ENCODE results near the gene UBE4B. TPM values are rescaled to one million over a fixed set of nuclear protein-coding genes. Genes with fewer than 3 reads are reported as not detected.
A peak's percentile ranks its signal among the peaks of the same experiment; 100 is the strongest.
"Not testable (repeated sequence)": the region's sequence is repeated elsewhere in the genome, so short reads cannot be mapped to it uniquely, and the experiment has no call there.

The UBE4B gene
- total RNA-seq, 1 donor from 2014 or later: 39.1 TPM

DNA sequence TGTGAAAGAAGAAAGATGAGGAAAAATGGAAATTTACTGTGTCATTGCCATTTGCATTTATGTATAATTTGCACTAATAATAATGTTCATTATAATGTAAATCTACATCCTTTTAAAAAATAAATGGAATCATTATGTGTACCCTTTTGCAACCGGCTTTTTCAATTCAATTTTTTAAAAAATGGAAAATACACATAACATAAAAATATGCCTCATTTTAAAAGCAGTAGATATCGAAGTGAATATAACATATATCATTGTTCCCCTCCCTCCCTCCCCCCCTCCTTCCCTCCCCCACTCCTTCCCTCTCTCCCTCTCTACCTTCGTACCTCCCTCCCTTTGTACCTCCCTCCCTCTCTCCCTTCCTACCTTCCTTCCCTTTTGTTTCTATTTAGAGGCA, 33.0 kb downstream of the UBE4B start:
- TF ChIP-seq, protein P1, sequence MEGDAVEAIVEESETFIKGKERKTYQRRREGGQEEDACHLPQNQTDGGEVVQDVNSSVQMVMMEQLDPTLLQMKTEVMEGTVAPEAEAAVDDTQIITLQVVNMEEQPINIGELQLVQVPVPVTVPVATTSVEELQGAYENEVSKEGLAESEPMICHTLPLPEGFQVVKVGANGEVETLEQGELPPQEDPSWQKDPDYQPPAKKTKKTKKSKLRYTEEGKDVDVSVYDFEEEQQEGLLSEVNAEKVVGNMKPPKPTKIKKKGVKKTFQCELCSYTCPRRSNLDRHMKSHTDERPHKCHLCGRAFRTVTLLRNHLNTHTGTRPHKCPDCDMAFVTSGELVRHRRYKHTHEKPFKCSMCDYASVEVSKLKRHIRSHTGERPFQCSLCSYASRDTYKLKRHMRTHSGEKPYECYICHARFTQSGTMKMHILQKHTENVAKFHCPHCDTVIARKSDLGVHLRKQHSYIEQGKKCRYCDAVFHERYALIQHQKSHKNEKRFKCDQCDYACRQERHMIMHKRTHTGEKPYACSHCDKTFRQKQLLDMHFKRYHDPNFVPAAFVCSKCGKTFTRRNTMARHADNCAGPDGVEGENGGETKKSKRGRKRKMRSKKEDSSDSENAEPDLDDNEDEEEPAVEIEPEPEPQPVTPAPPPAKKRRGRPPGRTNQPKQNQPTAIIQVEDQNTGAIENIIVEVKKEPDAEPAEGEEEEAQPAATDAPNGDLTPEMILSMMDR (IDR thresholded peaks at IDR 0.05): no peak
- no peaks in the 10 kb centered on the region for H3K36me3 ChIP-seq
- no peaks in the 10 kb centered on the region for H3K27me3 ChIP-seq (ENCODE audit: low read depth)
- peaks cover 29% of the 10 kb centered on the region for H3K4me1 ChIP-seq
- ATAC-seq (no peak), DNase-seq (no peak)
- intact Hi-C loops (cut with DNase I): no loop called here
- H3K27ac ChIP-seq: no peak overlapping the region
- no peaks in the 10 kb centered on the region for H3K9me3 ChIP-seq
- no peak overlapping the region for H3K4me3 ChIP-seq

DNA sequence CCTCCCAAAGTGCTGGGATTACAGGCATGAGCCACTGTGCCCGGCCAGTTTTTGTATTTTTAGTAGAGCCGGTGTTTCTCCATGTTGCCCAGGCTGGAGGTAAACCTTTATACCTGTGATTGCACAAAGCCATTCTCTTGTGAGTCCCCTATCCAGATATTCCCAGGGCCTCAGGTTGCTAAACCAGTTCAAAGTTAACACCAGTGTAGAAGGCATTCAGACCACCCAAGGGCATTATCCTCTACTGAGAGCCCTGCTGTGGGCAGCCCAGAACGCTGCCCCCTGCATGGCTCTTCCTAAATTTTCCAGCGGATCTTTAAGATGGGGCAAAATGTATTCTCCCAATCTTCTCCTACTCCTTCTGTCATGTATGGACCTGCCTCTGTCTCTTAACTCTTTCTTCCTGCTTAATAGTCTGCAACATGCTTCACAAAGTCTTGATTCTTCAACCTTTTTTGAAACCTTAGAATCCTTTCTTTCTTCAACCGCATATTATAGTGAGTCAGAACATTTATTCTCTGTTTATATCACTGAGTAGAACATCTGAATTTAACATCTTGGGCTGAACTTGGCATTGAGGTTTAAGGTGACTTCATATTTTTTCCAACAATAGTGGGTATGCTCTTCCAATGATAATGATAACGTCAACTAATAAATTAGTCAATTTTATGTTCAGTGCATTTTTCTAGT, 36.0 kb downstream of the UBE4B start:
- ATAC-seq: no peak
- intact Hi-C loops (cut with DNase I): no loop called here
- Histone ChIP-seq H3K27me3 (ENCODE audit: low read depth) (no peaks in the 10 kb centered on the region), H3K36me3 (peaks cover 19% of the 10 kb centered on the region), H3K4me1 (peaks cover 29% of the 10 kb centered on the region), H3K4me3 (no peak overlapping the region), H3K27ac (no peak overlapping the region), H3K9me3 (no peaks in the 10 kb centered on the region)
- DNase-seq: no peak
- TF ChIP-seq, protein P1 (IDR thresholded peaks at IDR 0.05): no peak

DNA sequence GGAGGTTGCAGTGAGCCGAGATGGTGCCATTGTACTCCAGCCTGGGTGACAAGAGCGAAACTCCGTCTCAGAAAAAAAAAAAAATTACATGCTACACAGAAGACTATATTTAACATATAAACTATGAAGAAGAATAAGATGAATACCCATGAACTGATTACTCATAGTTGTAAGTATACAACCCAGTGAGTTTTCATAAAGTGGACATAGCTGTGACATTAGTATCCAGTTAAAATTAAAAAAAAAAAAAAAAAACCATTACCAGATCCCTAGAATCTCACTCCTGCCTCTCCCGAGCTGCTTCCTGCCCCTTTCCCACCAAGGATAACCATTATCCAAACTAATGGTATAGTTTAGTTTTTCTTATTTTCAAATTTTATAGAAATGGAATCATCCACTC, 37.4 kb downstream of the UBE4B start:
- peaks cover 24% of the 10 kb centered on the region for H3K36me3 ChIP-seq
- peaks cover 28% of the 10 kb centered on the region for H3K4me1 ChIP-seq
- intact Hi-C loops (cut with DNase I): no loop called here
- DNase-seq (no peak), ATAC-seq (no peak)
- TF ChIP-seq, protein P1 (IDR thresholded peaks at IDR 0.05): no peak
- H3K27ac ChIP-seq: no peak overlapping the region
- H3K4me3 ChIP-seq: no peak overlapping the region
- H3K27me3 ChIP-seq (ENCODE audit: low read depth): no peaks in the 10 kb centered on the region
- H3K9me3 ChIP-seq: no peaks in the 10 kb centered on the region

DNA sequence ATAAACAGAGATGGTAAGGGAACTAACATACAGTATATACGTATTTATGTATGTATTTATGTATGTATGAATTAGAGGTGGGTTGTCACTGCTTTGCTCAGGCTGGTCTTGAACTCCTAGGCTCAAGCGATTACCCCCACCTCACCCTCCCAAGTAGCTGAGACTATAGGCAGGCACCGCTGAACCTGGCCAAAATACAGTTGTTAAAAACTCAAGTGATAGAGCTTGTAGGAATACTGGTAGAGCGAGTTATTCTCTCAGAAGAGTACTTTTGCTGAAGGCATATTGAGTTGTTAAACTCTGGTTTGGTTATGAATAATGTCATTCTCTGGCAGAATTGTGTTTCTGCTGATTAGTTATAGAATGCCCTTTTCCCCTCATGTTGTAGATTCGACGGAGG, 38.9 kb downstream of the UBE4B start:
- H3K27me3 ChIP-seq (ENCODE audit: low read depth): no peaks in the 10 kb centered on the region
- TF ChIP-seq, protein P1 (IDR thresholded peaks at IDR 0.05): no peak
- ATAC-seq (no peak), DNase-seq (no peak)
- intact Hi-C loops (cut with DNase I): no loop called here
- no peaks in the 10 kb centered on the region for H3K9me3 ChIP-seq
- H3K4me1 ChIP-seq: peaks cover 19% of the 10 kb centered on the region
- peaks cover 24% of the 10 kb centered on the region for H3K36me3 ChIP-seq
- no peak overlapping the region for H3K27ac ChIP-seq
- no peak overlapping the region for H3K4me3 ChIP-seq

DNA sequence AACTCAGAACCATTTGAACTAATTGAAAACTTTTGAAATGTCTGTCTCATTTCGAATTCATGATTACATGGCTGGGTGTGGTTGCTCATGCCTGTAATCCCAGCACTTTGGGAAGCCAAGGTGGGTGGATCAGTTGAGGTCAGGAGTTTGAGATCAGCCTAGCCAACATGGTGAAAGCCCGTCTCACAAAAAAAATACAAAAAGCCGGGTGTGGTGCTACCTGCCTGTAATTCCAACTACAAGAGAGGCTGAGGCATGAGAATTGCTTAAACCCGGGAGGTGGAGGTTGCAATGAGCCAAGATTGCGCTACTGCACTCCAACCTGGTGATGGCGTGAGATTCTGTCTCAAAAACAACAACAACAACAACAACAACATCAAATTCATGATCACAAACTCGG, 40.6 kb downstream of the UBE4B start:
- intact Hi-C loops (cut with DNase I); H3K4me3 ChIP-seq; ATAC-seq; H3K27ac ChIP-seq; H3K27me3 ChIP-seq (ENCODE audit: low read depth); H3K9me3 ChIP-seq; DNase-seq: not testable (repeated sequence)
- Histone ChIP-seq H3K4me1 (peaks cover 17% of the 10 kb centered on the region), H3K36me3 (peaks cover 24% of the 10 kb centered on the region)

DNA sequence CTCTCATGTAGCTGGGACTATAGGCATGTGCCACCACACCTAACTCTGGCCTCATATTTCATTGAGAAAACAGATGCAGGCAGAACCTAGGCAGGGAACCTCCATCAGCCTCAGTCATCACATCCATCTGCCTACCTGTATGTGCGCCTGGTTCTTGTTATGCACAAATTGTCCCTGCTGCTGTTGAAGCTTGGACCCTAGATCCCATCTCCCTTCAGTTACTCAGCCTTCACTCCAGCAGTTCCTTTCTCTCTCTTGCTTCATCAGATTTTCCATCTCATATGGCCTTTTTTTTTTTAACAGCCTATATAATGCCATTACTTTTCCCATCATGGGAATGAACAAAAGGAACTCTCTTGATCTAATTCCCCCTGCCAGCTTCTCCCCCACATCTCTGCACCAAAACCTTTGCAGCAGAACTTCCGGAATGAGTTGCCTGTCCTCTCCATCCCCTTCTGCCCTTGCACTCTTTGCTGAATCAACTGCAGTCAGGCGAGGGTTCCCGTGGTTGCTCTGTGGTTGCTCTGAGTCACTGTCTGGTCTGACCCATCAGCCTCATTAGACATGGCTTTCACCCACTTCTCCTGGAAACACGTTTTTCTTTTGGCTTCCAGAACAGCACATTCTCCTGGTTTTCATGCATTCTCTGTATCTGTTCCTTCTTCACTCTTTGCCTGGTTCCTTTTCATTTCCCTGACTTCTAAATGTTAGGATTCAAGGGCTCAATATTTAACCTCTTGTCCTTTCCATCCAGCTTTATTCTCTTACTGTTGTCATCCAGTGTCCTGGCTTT, 41.5 kb downstream of the UBE4B start:
- Histone ChIP-seq H3K36me3 (peaks cover 24% of the 10 kb centered on the region), H3K4me3 (no peak overlapping the region), H3K27ac (no peak overlapping the region), H3K27me3 (ENCODE audit: low read depth) (no peaks in the 10 kb centered on the region), H3K9me3 (no peaks in the 10 kb centered on the region), H3K4me1 (peaks cover 23% of the 10 kb centered on the region)
- TF ChIP-seq, protein P1 (IDR thresholded peaks at IDR 0.05): no peak
- intact Hi-C loops (cut with DNase I): no loop called here
- ATAC-seq: peak; percentile 75 to 84
- peak; percentile 59 for DNase-seq
